GM19395 (cell line): ENCODE measurements around the gene OGN.

Source experiments
- ATAC-seq: cut with Tn5 transposase; IDR thresholded peaks from one replicate; pipeline ENCODE4 v1.9.1; 2021; ENCODE audit warnings: mild to moderate bottlenecking, moderate library complexity; ENCODE audit not compliant: unreplicated experiment

OGN gene

DNA sequence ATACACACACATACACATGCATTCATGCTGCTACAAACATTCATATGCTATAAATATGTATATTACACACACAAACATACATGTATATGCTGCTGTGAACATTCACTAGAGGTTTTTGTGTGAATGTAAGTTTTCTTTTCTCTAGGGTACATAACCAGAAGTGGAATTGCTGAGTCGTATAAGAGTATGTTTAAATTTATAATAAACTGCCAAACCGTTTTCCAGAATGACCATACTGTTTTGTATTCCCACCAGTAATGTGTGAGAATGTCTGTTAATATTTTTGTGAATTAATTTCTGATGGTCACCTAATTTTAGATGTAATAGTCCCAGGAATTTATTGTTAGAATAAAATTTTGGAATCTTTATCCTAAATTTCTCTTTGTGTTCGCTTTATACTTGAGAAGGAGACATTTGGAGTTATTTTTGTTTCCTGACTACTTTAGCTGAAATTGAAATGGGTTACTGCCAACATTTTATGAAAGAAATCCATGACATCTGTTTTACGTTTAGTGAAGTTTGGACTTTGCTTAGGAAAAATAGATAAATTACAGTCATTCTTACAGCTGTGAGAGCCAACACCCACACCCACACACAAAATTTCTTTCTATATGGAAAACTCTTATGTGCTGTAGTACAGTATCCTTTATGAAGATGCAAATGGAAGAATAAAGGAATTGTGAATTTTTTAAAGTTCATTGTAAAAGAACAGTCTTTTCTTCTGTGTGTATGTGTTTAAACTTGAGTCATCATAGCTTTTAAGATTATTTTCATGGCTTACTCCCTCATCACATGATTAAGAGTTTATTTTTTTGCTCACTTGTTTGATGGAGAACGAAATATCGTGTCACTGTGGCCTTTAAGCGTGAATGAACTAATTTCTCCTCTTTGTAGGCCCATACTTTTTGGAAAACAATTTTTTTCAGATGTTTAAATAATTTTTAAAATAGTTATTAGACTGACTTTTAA, 54.3 kb downstream of the OGN start:
- ATAC-seq: no peak

- ATAC-seq: no peak
These were observed 58.8 kb downstream of the OGN start for GRCh38 chr9:92345582-92345981.

- ATAC-seq: no peak
These were observed 61.4 kb downstream of the OGN start for GRCh38 chr9:92342825-92343488.

DNA sequence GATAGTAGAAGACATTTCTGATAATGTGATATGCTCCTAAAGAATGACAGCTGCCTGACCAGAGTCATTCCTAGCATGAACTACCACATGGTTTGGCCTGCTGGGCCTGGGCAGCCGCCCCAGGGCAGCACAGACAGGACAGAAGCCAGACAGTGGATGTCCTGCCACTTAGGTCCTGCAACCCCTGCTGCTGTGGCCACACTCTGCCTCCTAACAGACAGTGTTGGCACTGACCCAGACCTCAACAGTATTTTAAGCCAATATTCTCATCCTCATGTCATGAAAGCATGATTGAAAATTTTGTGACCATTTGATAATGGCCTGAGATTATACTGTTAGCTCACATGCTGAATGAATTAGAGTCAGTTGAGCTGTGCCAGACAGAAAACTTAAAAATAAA, 62.8 kb downstream of the OGN start:
- ATAC-seq: no peak

DNA sequence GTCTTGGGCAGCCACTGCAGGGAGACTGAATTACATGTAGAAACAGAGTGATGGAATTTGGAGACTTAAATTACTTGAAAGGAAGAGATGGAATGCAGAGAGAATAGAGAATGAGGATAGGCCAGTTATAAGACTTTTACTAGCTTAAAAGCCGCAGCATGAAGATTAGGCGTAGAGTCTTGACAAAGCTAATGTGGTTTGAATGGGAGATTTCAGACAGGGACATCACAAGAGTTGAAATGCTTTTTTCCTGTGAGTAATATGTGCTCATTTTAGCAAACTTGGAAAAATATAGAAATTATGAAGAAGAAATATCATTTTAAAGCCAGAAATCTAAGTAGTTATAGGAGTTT, 71.1 kb downstream of the OGN start:
- ATAC-seq: no peak
